NCI-H1105 (cell line): Measurements from ENCODE around the gene SLC35D1.
A peak's percentile ranks its signal among the peaks of the same experiment; 100 is the strongest.
"Not testable (repeated sequence)": the region's sequence is repeated elsewhere in the genome, so short reads cannot be mapped to it uniquely, and the experiment has no call there.

Source experiments
- DNase-seq: peaks from one replicate; lab custom pipeline; 2025; lab: John Stamatoyannopoulos, UW

The SLC35D1 gene

GRCh38 chr1:67053785-67054772, at the start of gene SLC35D1:
Gene SLC35D1 (minus strand): TSS chr1:67054148. CDS start chr1:67054013, 135 bp downstream.
- peak; percentile 91 for DNase-seq

GRCh38 chr1:67103548-67103947, 49.6 kb upstream of the SLC35D1 start:
- no peak for DNase-seq

GRCh38 chr1:67100833-67101232, 46.9 kb upstream of the SLC35D1 start:
- no peak for DNase-seq

- no peak for DNase-seq
These were observed 43.4 kb upstream of the SLC35D1 start for GRCh38 chr1:67097305-67097704.

GRCh38 chr1:67094191-67094590, 40.2 kb upstream of the SLC35D1 start:
- DNase-seq, result no peak

- DNase-seq, result no peak
These were observed 35.8 kb upstream of the SLC35D1 start for GRCh38 chr1:67089685-67090208.

- DNase-seq, result no peak
These were observed 34.5 kb upstream of the SLC35D1 start for GRCh38 chr1:67088440-67088839.

GRCh38 chr1:67085326-67085725, 31.4 kb upstream of the SLC35D1 start:
- no peak for DNase-seq

GRCh38 chr1:67084765-67085318, 30.9 kb upstream of the SLC35D1 start:
- no peak for DNase-seq

- DNase-seq, result no peak
These were observed 24.3 kb upstream of the SLC35D1 start for GRCh38 chr1:67078291-67078690.

- no peak for DNase-seq
These were observed 23.6 kb upstream of the SLC35D1 start for GRCh38 chr1:67077593-67077992.

- DNase-seq, result no peak
These were observed 18.8 kb upstream of the SLC35D1 start for GRCh38 chr1:67072749-67073148.

- not testable (repeated sequence) for DNase-seq
These were observed 13.7 kb upstream of the SLC35D1 start for GRCh38 chr1:67067655-67068054.

- no peak for DNase-seq
These were observed 8.5 kb upstream of the SLC35D1 start for GRCh38 chr1:67062412-67062811.

- DNase-seq, result no peak
These were observed 7.3 kb upstream of the SLC35D1 start for GRCh38 chr1:67061266-67061665.

GRCh38 chr1:67060811-67061218, 6.9 kb upstream of the SLC35D1 start:
- DNase-seq, result no peak

GRCh38 chr1:67059346-67059745, 5.4 kb upstream of the SLC35D1 start:
- no peak for DNase-seq

GRCh38 chr1:67058761-67059160, 4.8 kb upstream of the SLC35D1 start:
- no peak for DNase-seq

GRCh38 chr1:67058242-67058641, 4.3 kb upstream of the SLC35D1 start:
- DNase-seq, result no peak

GRCh38 chr1:67053535-67053784, 488 bp downstream of the SLC35D1 start:
- DNase-seq, result no peak

- no peak for DNase-seq
These were observed 1.0 kb downstream of the SLC35D1 start for GRCh38 chr1:67052741-67053534.

GRCh38 chr1:67051196-67051595, 2.8 kb downstream of the SLC35D1 start:
- DNase-seq, result no peak
